AG20443 (cell line): Measurements from ENCODE around the gene PPP1R1C.
"Not testable (repeated sequence)": the region's sequence is repeated elsewhere in the genome, so short reads cannot be mapped to it uniquely, and the experiment has no call there.

Experiments used
- DNase-seq: peaks from one replicate; pipeline ENCODE4 v3.0.0; 2012; ENCODE audit warnings: low spot score, mixed read lengths

Gene PPP1R1C

DNA sequence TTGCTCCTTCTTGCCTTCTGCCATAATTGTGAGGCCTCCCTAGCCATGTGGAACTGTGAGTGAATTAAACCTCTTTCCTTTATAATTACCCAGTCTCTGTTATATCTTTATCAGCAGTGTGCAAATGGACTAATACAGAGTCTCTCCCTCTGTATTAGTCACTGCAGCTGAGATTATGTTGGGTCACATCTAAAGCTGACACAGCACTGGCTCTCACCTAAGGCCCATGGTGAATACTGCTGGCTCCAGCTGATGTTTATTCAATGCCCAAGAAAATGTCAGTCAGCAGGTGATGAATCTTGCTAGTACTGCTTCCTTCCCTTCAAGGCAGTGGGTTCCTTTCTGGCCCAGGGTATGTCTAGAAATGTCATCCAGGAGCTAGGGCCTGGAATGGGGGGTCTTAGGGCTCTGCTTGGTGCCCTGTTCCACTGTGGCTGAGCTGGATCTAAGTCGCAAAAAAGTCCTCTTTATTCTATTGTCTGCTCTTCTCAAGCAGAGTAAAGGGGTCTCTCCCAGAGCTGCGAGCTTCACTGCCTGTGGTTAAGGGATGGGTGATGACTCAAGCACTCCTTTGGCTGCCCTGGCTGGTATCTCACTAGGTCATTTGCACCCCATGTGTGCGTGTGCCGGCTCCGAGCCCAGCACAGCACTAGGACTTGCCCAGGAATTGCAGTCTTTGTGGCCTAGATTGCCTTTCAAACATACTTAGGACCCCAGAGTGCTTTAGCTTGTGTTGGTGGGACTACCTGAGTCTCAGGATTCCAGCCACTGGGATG is 29.9 kb downstream of the PPP1R1C start:
- no peak for DNase-seq

GRCh38 chr2:182018218-182018617 is 32.6 kb downstream of the PPP1R1C start:
- DNase-seq: no peak

DNA sequence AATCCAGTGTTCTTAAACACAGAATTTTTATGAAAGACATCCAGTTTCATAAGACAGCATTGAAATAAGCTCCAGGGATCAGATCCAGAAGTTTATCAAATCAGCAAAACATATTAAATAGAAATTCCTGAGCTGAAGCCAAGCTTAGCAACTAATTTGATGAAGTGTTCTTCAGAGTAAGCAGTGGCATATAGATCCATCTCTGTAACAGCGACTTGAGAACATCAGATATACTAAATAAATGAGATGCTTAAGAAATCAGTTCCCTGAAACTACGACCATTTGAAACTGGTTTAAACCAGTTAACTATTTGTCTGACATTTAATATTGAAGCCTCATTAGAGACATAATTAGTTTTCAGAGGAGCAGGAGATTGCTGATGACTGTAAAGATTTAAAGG is 34.1 kb downstream of the PPP1R1C start:
- DNase-seq: no peak

GRCh38 chr2:182020286-182021070 is 34.8 kb downstream of the PPP1R1C start:
- no peak for DNase-seq

- no peak for DNase-seq
These were observed 37.6 kb downstream of the PPP1R1C start for GRCh38 chr2:182023235-182023634.

DNA sequence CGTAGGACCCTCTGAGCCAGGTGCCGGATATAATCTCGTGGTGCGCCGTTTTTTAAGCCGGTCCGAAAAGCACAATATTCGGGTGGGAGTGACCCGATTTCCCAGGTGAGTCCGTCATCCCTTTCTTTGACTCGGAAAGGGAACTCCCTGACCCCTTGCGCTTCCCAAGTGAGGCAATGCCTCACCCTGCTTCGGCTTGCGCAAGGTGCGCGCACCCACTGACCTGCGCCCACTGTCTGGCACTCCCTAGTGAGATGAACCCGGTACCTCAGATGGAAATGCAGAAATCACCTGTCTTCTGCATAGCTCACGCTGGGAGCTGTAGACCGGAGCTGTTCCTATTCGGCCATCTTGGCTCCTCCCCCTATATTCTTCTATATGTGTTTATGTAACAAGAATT is 45.2 kb downstream of the PPP1R1C start:
- not testable (repeated sequence) for DNase-seq

GRCh38 chr2:182031956-182032355 is 46.3 kb downstream of the PPP1R1C start:
- DNase-seq: no peak

GRCh38 chr2:182033449-182033848 is 47.8 kb downstream of the PPP1R1C start:
- DNase-seq: no peak

GRCh38 chr2:182038576-182038975 is 52.9 kb downstream of the PPP1R1C start:
- DNase-seq: peak; percentile 52

GRCh38 chr2:182043021-182043420 is 57.4 kb downstream of the PPP1R1C start:
- no peak for DNase-seq

- DNase-seq: no peak
These were observed 58.2 kb downstream of the PPP1R1C start for GRCh38 chr2:182043861-182044260.

- no peak for DNase-seq
These were observed 61.9 kb downstream of the PPP1R1C start for GRCh38 chr2:182047544-182047943.

DNA sequence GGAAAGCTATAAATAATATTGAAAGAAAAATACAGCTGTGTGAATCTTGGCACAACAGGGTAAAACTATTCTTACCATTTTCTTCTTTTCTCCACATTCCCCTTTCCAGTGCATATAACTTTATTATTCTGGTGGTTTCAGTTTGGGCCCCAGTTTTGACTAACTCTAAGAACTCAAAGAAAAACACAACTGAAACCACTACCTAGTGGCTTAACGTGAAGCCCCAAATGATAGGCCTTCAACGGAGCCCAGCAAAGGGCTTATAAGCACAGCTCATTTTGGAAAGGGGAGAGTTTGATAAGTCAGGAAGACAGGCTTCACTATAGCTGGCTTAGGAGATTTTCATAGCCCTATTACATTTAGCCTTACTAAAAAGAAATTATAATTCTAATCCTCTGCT is 62.4 kb downstream of the PPP1R1C start:
- no peak for DNase-seq

DNA sequence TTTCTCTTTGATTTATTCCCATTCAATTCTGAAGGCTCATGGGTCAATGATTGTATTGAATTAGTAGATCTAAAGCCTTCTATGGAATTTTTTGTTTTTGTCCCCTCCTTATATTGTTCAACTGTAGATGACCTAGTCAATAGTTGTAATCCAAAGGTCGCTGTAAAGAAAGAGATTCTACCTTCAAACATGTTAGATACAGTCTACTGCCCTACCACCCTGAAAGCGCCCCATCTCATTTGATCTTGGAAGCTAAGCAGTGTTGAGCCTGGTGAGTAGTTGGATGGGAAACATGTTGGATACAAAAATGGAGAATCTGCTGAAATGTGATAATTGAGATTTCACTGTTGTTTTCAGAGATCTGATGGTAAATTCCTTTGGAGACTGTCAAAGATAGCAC is 63.0 kb downstream of the PPP1R1C start:
- no peak for DNase-seq

DNA sequence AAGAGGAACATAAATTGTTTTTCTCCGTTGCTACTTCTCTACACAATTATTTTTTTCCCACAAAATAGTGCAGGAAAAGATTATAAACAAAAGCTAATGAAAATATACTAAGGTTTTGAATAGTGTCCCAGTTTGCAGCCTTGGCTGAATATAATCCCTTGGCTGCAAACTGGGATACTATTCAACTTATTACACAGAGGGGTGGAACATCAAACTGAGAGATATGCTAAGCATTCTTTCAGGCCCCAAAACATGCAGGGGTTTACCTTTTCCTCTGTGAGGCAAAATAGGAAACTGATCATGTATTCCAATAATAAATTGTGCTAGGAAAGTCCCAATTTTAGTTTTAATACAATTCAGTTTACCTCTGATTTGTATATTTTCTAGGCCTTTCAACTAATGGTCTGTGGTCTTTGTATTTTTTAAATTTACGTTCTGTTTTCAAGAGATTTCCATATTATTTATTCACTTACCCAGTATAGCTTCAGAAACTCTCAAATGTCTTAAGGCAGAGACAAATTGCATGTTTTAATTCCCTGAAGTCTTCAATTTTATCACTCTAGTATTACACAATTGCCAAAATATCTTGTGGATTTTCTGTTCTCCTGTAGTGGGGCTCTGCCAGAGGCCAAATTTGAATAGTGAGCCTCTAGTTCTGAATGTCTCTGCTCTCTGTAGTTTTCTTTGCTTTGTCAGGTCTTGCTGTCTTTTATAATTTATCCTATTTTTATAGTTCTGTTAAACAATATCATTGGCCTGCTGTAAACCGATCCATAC is 63.9 kb downstream of the PPP1R1C start:
- peak; percentile 9 for DNase-seq

GRCh38 chr2:182050333-182051135 is 64.9 kb downstream of the PPP1R1C start:
- DNase-seq: no peak

DNA sequence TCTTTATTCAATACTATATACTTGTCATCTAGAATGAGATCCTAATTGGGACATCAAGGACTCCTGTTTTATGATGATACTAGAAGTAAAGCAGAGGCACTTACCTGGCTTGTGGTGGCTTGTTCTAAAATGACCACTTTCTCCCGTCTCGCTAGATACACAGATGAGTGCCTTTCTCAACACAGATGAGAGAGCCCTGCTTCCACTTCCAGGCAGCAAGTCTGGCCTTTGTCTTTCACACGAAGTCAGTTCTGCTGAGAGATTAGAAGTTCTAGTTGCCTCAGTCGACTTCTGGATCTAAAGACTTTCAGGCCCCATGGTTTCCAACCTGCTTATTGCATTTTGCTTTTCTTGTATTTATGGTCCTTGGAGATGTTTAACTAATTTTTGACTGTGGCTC is 70.3 kb downstream of the PPP1R1C start:
- DNase-seq: no peak

GRCh38 chr2:182057002-182057401 is 71.3 kb downstream of the PPP1R1C start:
- no peak for DNase-seq

- no peak for DNase-seq
These were observed 72.4 kb downstream of the PPP1R1C start for GRCh38 chr2:182058056-182058455.

- no peak for DNase-seq
These were observed 76.1 kb downstream of the PPP1R1C start for GRCh38 chr2:182061739-182062138.

DNA sequence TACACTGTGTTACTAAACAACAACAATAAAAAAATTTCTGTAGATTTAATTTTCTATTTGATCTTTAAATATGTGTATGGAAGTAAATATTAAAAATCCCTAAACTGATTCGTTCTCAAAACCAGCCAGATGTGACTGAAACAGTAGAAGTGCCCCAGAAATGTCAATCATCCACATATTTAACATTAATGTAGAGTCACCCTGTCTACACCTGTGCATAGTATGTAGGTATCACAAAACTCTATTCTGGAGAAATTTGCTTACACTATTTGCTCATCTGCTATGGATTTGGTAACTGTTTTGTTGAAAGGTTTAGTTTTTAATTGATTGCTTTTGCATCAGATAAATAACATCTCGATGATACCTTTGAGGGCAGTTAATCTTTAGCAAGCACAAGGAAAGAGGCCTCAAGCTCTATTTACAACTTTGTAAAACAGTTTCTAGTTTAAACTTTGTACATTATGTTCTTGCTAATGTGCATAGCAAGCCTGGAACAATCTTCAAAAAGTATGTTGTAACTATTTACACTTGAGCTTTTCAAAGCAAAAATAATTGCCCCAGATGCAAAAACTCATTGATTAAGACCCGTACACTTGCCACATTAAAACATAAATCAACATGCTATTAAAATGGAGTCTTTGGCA is 76.8 kb downstream of the PPP1R1C start:
- DNase-seq: no peak
